Breast epithelium (tissue), 4 donors: ENCODE measurements around the gene GTPBP2. TPM values are rescaled to one million over a fixed set of nuclear protein-coding genes. Genes with fewer than 3 reads are reported as not detected.

Source experiments
- DNase-seq, 2 donors: peaks; one replicate each; pipeline ENCODE4 v3.0.0-alpha.2; 2019; ENCODE audit warnings: low spot score in 2 of 2
- H3K27ac ChIP-seq, 2 donors: fragments of 200-600 bp; sonication (generic) in 1 of 2; one replicate each; pipeline ENCODE4 v1.5.1; 2016 to 2019; ENCODE audit warnings: mild to moderate bottlenecking in 1 of 2
- H3K27me3 ChIP-seq, 2 donors: fragments of 200-600 bp; sonication (generic) in 1 of 2; one replicate each; pipeline versions ENCODE4 v1.5.1 to v1.6.0; 2017 to 2019; ENCODE audit warnings: control low read depth in 1 of 2, mild to moderate bottlenecking in 1 of 2
- H3K36me3 ChIP-seq: fragments of 200-600 bp; one replicate; pipeline ENCODE4 v1.5.1; 2019
- H3K4me1 ChIP-seq, 2 donors: fragments of 200-600 bp; sonication (generic); one replicate each; pipeline ENCODE4 v1.5.1; 2016 to 2019; ENCODE audit warnings: control low read depth in 1 of 2
- H3K4me3 ChIP-seq, 3 donors: fragments of 200-600 bp; sonication (generic); 1 replicate in 2 of 3; 2 replicates in 1 of 3; pipeline ENCODE4 v1.5.1; 2016 to 2019; ENCODE audit warnings: mild to moderate bottlenecking in 3 of 3, moderate library complexity in 2 of 3
- H3K9me3 ChIP-seq, 2 donors: fragments of 200-600 bp; sonication (generic) in 1 of 2; one replicate each; pipeline ENCODE4 v1.5.1; 2016 to 2019; ENCODE audit warnings: control low read depth in 1 of 2
- CTCF ChIP-seq, 3 donors: fragments of 450-650 bp; IDR thresholded peaks; one replicate each; pipeline ENCODE4 v1.5.1; 2016 to 2017; ENCODE audit warnings: antibody characterized with exemption in 3 of 3, mild to moderate bottlenecking in 3 of 3, moderate library complexity in 3 of 3
- POLR2A ChIP-seq: fragments of 450-650 bp; IDR thresholded peaks from one replicate; pipeline ENCODE4 v1.6.1; 2016; ENCODE audit warnings: antibody characterized with exemption, mild to moderate bottlenecking, moderate library complexity
- POLR2AphosphoS5 ChIP-seq, 3 donors: sonication (generic); formaldehyde crosslinking; IDR thresholded peaks; one replicate each; pipeline ENCODE4 v1.6.1; 2017; ENCODE audit warnings: antibody characterized with exemption in 3 of 3
- intact Hi-C: fragments of 100-400 bp; cut with DNase I; formaldehyde crosslinking; loops from one replicate; pipeline ENCODE4 v1.15.1; 2023; ENCODE audit warnings: low total_unique reads
- total RNA-seq, 3 donors: library from RNA; depleted of rRNA; stranded (reverse); fragments of >200 nt; gene quantifications; one replicate each; pipeline ENCODE4 v1.1.0, GENCODE V29; 2016

Gene GTPBP2
- total RNA-seq, 3 donors from 2014 or later = 41.4 to 58.0 (median 43.6) TPM

- Histone ChIP-seq H3K36me3 (no peaks in the 10 kb centered on the region), H3K9me3 (no peaks in the 10 kb centered on the region), H3K4me1 (no peaks in the 10 kb centered on the region), H3K27me3 (no peaks in the 10 kb centered on the region), H3K27ac (no peak overlapping the region), H3K4me3 (no peak overlapping the region)
- TF ChIP-seq CTCF (IDR thresholded peaks at IDR 0.05) (no peak), POLR2A (no peak)
- DNase-seq = no peak
- intact Hi-C loops = no loop called here
Measured at GRCh38 chr6:43610431-43610830, 18.6 kb downstream of the GTPBP2 start.

- Histone ChIP-seq H3K27ac (no peak overlapping the region), H3K9me3 (no peaks in the 10 kb centered on the region), H3K27me3 (no peaks in the 10 kb centered on the region), H3K36me3 (no peaks in the 10 kb centered on the region), H3K4me1 (no peaks in the 10 kb centered on the region), H3K4me3 (no peak overlapping the region)
- intact Hi-C loops = loop anchor here (5.0 kb wide), 1 partner anchor 1162 kb away; no protein-coding TSS in a partner anchor
- TF ChIP-seq POLR2AphosphoS5 (IDR thresholded peaks at IDR 0.05) (no peak), POLR2A (no peak), CTCF (IDR thresholded peaks at IDR 0.05) (no peak)
- no peak for DNase-seq
Measured at GRCh38 chr6:43609402-43609801, 19.7 kb downstream of the GTPBP2 start.

- TF ChIP-seq POLR2A (no peak), CTCF (IDR thresholded peaks at IDR 0.05) (no peak), POLR2AphosphoS5 (IDR thresholded peaks at IDR 0.05) (no peak)
- Histone ChIP-seq H3K4me3 (no peak overlapping the region), H3K27ac (no peak overlapping the region), H3K27me3 (no peaks in the 10 kb centered on the region), H3K36me3 (no peaks in the 10 kb centered on the region), H3K4me1 (no peaks in the 10 kb centered on the region), H3K9me3 (no peaks in the 10 kb centered on the region)
- intact Hi-C loops = loop anchor here (5.0 kb wide), 1 partner anchor 1162 kb away; no protein-coding TSS in a partner anchor
- DNase-seq = no peak
Measured at GRCh38 chr6:43608807-43609206, 20.3 kb downstream of the GTPBP2 start.

- no peak for DNase-seq
- Histone ChIP-seq H3K27ac (no peak overlapping the region), H3K4me3 (no peak overlapping the region), H3K27me3 (no peaks in the 10 kb centered on the region), H3K4me1 (no peaks in the 10 kb centered on the region), H3K9me3 (no peaks in the 10 kb centered on the region), H3K36me3 (no peaks in the 10 kb centered on the region)
- TF ChIP-seq CTCF (IDR thresholded peaks at IDR 0.05) (peak; percentile 62 to 69 (median 66)), POLR2AphosphoS5 (IDR thresholded peaks at IDR 0.05) (no peak)
- intact Hi-C loops = loop anchor here (5.0 kb wide), 1 partner anchor 1161 kb away; no protein-coding TSS in a partner anchor
Measured at GRCh38 chr6:43608310-43608763, 20.7 kb downstream of the GTPBP2 start.

GRCh38 chr6:43606019-43606418, 23.0 kb downstream of the GTPBP2 start:
- Histone ChIP-seq H3K9me3 (no peaks in the 10 kb centered on the region), H3K27me3 (no peaks in the 10 kb centered on the region), H3K4me3 (no peak overlapping the region), H3K4me1 (no peaks in the 10 kb centered on the region), H3K36me3 (no peaks in the 10 kb centered on the region), H3K27ac (no peak overlapping the region)
- intact Hi-C loops = loop anchor here (5.0 kb wide), 1 partner anchor 1159 kb away; no protein-coding TSS in a partner anchor
- DNase-seq = no peak
- no peak for TF ChIP-seq CTCF (IDR thresholded peaks at IDR 0.05)
- TF ChIP-seq POLR2AphosphoS5 (IDR thresholded peaks at IDR 0.05) = no peak
- TF ChIP-seq POLR2A = no peak
